GM12873 (cell line): ENCODE data around the gene MRPS12.

Experiments used
- CTCF ChIP-seq: IDR thresholded peaks from 2 replicates; pipeline ENCODE4 v1.5.1; 2012; ENCODE audit warnings: low read depth, mild to moderate bottlenecking, moderate library complexity, low read length, control low read depth; ENCODE audit not compliant: insufficient read depth; ENCODE audit errors: missing control alignments

MRPS12 gene

GRCh38 chr19:38974624-38975213 lies 44.0 kb downstream of the MRPS12 start:
- TF ChIP-seq CTCF, result no peak

- no peak for TF ChIP-seq CTCF
Measured at GRCh38 chr19:38975214-38975860, 44.6 kb downstream of the MRPS12 start, which contains the start of gene FBXO17. FBXO17 (minus strand) TSS chr19:38975742; CDS start chr19:38950319, 25,423 bp downstream.

- TF ChIP-seq CTCF, result no peak
Measured at GRCh38 chr19:38975861-38976271, 45.1 kb downstream of the MRPS12 start.

GRCh38 chr19:38977445-38978325 lies 46.9 kb downstream of the MRPS12 start:
- TF ChIP-seq CTCF, result no peak

- no peak for TF ChIP-seq CTCF
Measured at GRCh38 chr19:38978326-38978689, 47.6 kb downstream of the MRPS12 start.

GRCh38 chr19:38979812-38980211 lies 49.1 kb downstream of the MRPS12 start:
- no peak for TF ChIP-seq CTCF

- no peak for TF ChIP-seq CTCF
Measured at GRCh38 chr19:38980583-38981374, 50.0 kb downstream of the MRPS12 start.
